Neural progenitor cell (in vitro differentiated cells): ENCODE results near the gene CEMIP2. TPM values are rescaled to one million over a fixed set of nuclear protein-coding genes. Genes with fewer than 3 reads are reported as not detected.

ENCODE experiments used
- DNase-seq: peaks from one replicate; pipeline ENCODE4 v3.0.0-alpha.2; 2016; ENCODE audit warnings: low spot score
- H2AFZ ChIP-seq: fragments of 200-600 bp; sonication (generic); replicated peaks from 2 replicates; pipeline ENCODE4 v1.6.1; 2016; ENCODE audit warnings: antibody characterized with exemption
- H3F3A ChIP-seq: fragments of 200-600 bp; sonication (generic); 2 replicates; pipeline ENCODE4 v1.6.1; 2016; ENCODE audit warnings: antibody characterized with exemption, low read depth
- H3K27ac ChIP-seq: fragments of 200-600 bp; sonication (generic); 2 replicates; pipeline ENCODE4 v1.5.1; 2016; ENCODE audit warnings: mild to moderate bottlenecking
- H3K27me3 ChIP-seq: fragments of 200-600 bp; sonication (generic); 2 replicates; pipeline ENCODE4 v1.6.1; 2016; ENCODE audit warnings: mild to moderate bottlenecking, moderate library complexity
- H3K36me3 ChIP-seq: fragments of 200-600 bp; sonication (generic); 2 replicates; pipeline ENCODE4 v1.5.1; 2016
- H3K4me1 ChIP-seq: fragments of 200-600 bp; sonication (generic); 2 replicates; pipeline ENCODE4 v1.6.1; 2016; ENCODE audit warnings: mixed run types
- H3K4me2 ChIP-seq: fragments of 200-600 bp; sonication (generic); 2 replicates; pipeline ENCODE4 v1.6.1; 2016
- H3K4me3 ChIP-seq: fragments of 200-600 bp; sonication (generic); 2 replicates; pipeline ENCODE4 v1.5.1; 2016
- H3K79me2 ChIP-seq: fragments of 200-600 bp; sonication (generic); 2 replicates; pipeline ENCODE4 v1.6.1; 2016; ENCODE audit warnings: low read depth
- H3K9ac ChIP-seq: fragments of 200-600 bp; sonication (generic); 2 replicates; pipeline ENCODE4 v1.6.1; 2016
- H3K9me3 ChIP-seq: fragments of 200-600 bp; sonication (generic); 2 replicates; pipeline ENCODE4 v1.5.1; 2016; ENCODE audit warnings: low read depth
- H4K20me1 ChIP-seq: fragments of 200-600 bp; sonication (generic); 2 replicates; pipeline ENCODE4 v1.6.1; 2016; ENCODE audit warnings: low read depth
- H3K27ac Mint-ChIP-seq: 3 replicates; pipeline ENCODE4 v1.8.0; 2021; ENCODE audit warnings: mixed read lengths
- H3K27me3 Mint-ChIP-seq: 2 replicates; pipeline ENCODE4 v1.8.0; 2022; ENCODE audit warnings: low read depth, mild to moderate bottlenecking, inconsistent platforms, moderate library complexity, mixed read lengths; ENCODE audit not compliant: insufficient read depth
- H3K36me3 Mint-ChIP-seq: 3 replicates; pipeline ENCODE4 v1.8.0; 2021; ENCODE audit warnings: mixed read lengths
- H3K4me1 Mint-ChIP-seq: 3 replicates; pipeline ENCODE4 v1.8.0; 2021; ENCODE audit warnings: mixed read lengths
- H3K4me3 Mint-ChIP-seq: 3 replicates; pipeline ENCODE4 v1.8.0; 2021; ENCODE audit warnings: mild to moderate bottlenecking, moderate library complexity, mixed read lengths
- H3K9me3 Mint-ChIP-seq: 3 replicates; pipeline ENCODE4 v1.8.0; 2020; ENCODE audit warnings: mixed read lengths
- CTCF ChIP-seq: fragments of 200-600 bp; sonication (generic); IDR thresholded peaks from 2 replicates; pipeline ENCODE4 v1.5.1; 2017; ENCODE audit warnings: antibody characterized with exemption, mild to moderate bottlenecking
- EZH2 ChIP-seq: fragments of 200-600 bp; sonication (generic); IDR thresholded peaks from 2 replicates; pipeline ENCODE4 v1.6.1; 2017; ENCODE audit warnings: antibody characterized with exemption, mild to moderate bottlenecking, moderate library complexity
- EZH2phosphoT487 ChIP-seq: fragments of 200-600 bp; sonication (generic); IDR thresholded peaks from 2 replicates; pipeline ENCODE4 v1.6.1; 2017; ENCODE audit warnings: antibody characterized with exemption
- total RNA-seq: library from RNA; depleted of rRNA; stranded (reverse); fragments of >200 nt; gene quantifications from 2 replicates; pipeline ENCODE4 v1.2.3, GENCODE V29; 2015; ENCODE audit warnings: low replicate concordance

The CEMIP2 gene
- total RNA-seq, 1 donor from 2014 or later = 218 TPM

GRCh38 chr9:71747576-71747975 is 20.7 kb downstream of the CEMIP2 start:
- H3K79me2 ChIP-seq = peaks cover 99% of the 10 kb centered on the region
- Mint-ChIP-seq H3K9me3 (peaks cover 2% of the 10 kb centered on the region), H3K4me1 (peaks cover 12% of the 10 kb centered on the region), H3K36me3 (peaks cover 69% of the 10 kb centered on the region), H3K27me3 (peaks cover 4% of the 10 kb centered on the region), H3K27ac (no peak overlapping the region), H3K4me3 (no peak overlapping the region)
- DNase-seq = no peak
- no peak overlapping the region for H2AFZ ChIP-seq
- H3K4me3 ChIP-seq = no peak overlapping the region
- peaks cover 16% of the 10 kb centered on the region for H3F3A ChIP-seq
- no peak overlapping the region for H3K27ac ChIP-seq
- peaks cover 89% of the 10 kb centered on the region for H4K20me1 ChIP-seq
- no peak overlapping the region for H3K9ac ChIP-seq
- H3K4me2 ChIP-seq = no peak overlapping the region
- peaks cover 30% of the 10 kb centered on the region for H3K4me1 ChIP-seq
- peaks cover 34% of the 10 kb centered on the region for H3K36me3 ChIP-seq
- H3K9me3 ChIP-seq = no peaks in the 10 kb centered on the region
- TF ChIP-seq EZH2 (no peak), EZH2phosphoT487 (no peak), CTCF (no peak)
- H3K27me3 ChIP-seq = no peaks in the 10 kb centered on the region

- Mint-ChIP-seq H3K4me1 (peaks cover 7% of the 10 kb centered on the region), H3K27me3 (peaks cover 6% of the 10 kb centered on the region), H3K27ac (no peak overlapping the region), H3K9me3 (peaks cover 2% of the 10 kb centered on the region), H3K36me3 (peaks cover 77% of the 10 kb centered on the region), H3K4me3 (no peak overlapping the region)
- DNase-seq = no peak
- Histone ChIP-seq H3K36me3 (peaks cover 40% of the 10 kb centered on the region), H3K27ac (no peak overlapping the region), H3K9ac (no peak overlapping the region), H3K4me3 (no peak overlapping the region), H3F3A (peaks cover 8% of the 10 kb centered on the region), H3K79me2 (peaks cover 100% of the 10 kb centered on the region), H2AFZ (no peak overlapping the region), H3K4me2 (no peak overlapping the region), H3K9me3 (no peaks in the 10 kb centered on the region), H3K27me3 (no peaks in the 10 kb centered on the region), H3K4me1 (peaks cover 24% of the 10 kb centered on the region), H4K20me1 (peaks cover 88% of the 10 kb centered on the region)
- TF ChIP-seq EZH2 = no peak
- no peak for TF ChIP-seq CTCF
- no peak for TF ChIP-seq EZH2phosphoT487
Measured at GRCh38 chr9:71746758-71747125, 21.6 kb downstream of the CEMIP2 start.

DNA sequence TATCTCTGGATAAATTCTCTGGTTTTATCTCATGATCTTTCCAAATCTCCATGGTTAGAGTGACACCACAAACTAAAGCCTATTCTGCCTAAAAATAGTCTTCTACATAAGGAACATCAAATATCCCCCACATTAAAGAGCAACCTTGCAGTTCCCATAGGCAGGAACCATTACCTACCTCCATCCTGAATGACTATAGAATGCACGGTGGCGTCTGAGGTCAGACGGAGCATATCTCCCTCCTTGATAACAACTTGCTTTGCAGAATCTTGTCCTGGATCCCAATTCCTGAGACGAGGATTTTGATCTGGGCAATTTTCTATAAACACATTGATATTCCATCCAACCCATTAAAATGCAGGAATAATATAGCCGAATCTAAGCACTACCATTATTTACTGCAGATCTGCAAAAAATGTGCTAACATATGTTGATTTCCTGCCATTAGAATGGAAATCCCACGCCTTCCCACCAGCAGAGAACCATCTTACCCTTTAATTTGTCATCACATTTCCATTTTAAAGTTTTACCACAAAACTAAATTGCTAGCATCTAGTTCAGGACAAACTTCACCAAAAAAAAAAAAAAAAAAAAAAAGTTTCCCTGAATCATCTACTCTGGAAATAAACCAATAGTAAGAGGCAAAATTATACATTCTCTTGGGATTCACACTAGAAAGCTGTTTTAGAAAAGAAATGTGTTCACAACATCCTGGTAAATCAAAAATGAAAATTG is 22.1 kb downstream of the CEMIP2 start:
- peaks cover 2% of the 10 kb centered on the region for H3F3A ChIP-seq
- no peak for TF ChIP-seq CTCF
- no peak for TF ChIP-seq EZH2
- no peak for TF ChIP-seq EZH2phosphoT487
- peaks cover 40% of the 10 kb centered on the region for H3K36me3 ChIP-seq
- H3K9me3 ChIP-seq = no peaks in the 10 kb centered on the region
- H3K9ac ChIP-seq = no peak overlapping the region
- peaks cover 100% of the 10 kb centered on the region for H3K79me2 ChIP-seq
- peaks cover 77% of the 10 kb centered on the region for H3K36me3 Mint-ChIP-seq
- no peaks in the 10 kb centered on the region for H3K27me3 ChIP-seq
- peaks cover 6% of the 10 kb centered on the region for H3K27me3 Mint-ChIP-seq
- no peak overlapping the region for H3K27ac ChIP-seq
- H3K4me3 Mint-ChIP-seq = no peak overlapping the region
- H4K20me1 ChIP-seq = peaks cover 89% of the 10 kb centered on the region
- no peak overlapping the region for H3K27ac Mint-ChIP-seq
- no peak overlapping the region for H3K4me3 ChIP-seq
- no peak overlapping the region for H3K4me2 ChIP-seq
- no peak overlapping the region for H2AFZ ChIP-seq
- H3K9me3 Mint-ChIP-seq = peaks cover 2% of the 10 kb centered on the region
- no peak for DNase-seq
- peaks cover 18% of the 10 kb centered on the region for H3K4me1 ChIP-seq
- H3K4me1 Mint-ChIP-seq = peaks cover 3% of the 10 kb centered on the region
